NCI-H146 treated with DMSO at 0.1 percent for 48 hours (cell line): Measurements from ENCODE around the gene JUP.
"Not testable (repeated sequence)": the region's sequence is repeated elsewhere in the genome, so short reads cannot be mapped to it uniquely, and the experiment has no call there.

Source experiments
- DNase-seq: peaks from one replicate; lab custom pipeline; 2025; ENCODE audit not compliant: unreplicated experiment; lab: John Stamatoyannopoulos, UW

The JUP gene

DNA sequence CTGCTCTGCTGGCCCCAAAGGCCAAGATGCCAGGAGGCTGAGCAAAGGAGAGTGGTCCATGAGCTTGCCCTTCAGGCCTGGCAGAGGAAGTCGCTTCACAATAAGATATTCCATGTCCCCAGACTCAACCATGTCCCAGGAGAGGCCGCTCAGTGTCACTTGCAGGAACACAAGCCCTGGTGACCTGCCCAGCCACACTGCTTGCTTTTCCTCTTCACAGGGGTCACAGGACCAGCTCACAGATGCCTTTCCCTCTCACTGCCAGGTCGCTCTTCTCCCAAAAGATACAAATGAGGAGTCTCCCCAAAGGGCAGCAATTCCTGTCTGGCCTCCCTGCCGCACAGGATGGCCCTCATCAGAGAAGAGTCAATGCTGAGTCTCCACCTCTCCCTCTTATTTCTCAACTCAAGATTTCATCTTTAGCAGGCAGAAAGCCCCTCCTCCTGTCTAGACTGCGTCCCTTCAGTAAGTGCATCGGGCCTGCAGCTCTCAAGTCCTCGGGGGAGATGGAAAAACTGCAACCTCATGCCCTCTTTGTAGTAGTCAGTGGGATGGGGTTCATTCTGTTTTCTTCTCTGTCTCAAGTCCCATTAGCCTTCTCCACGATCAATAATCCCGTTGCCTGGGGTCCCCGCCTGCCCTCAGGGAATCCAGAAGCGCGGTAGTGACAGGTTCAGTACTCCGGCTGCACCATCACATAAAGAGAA lies 5.0 kb downstream of the JUP start:
- no peak for DNase-seq

DNA sequence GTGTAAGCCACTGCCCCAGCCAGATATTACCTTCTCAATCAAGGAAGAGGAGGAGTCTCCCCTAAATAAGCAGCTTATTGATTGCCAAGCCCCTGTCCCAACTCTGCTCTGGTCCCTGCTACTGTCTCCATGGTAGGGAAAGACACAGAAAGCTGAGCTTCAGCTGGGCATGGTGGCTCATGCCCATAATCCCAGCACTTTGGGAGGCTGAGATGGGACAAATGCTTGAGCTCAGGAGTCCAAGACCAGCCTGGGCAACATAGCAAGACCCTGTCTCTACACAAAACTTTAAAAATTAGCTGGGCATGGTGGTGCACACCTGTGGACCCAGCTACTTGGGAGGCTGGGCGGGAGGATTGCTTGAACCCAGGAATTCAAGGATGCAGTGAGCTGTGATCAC lies 6.6 kb downstream of the JUP start:
- DNase-seq, result no peak

DNA sequence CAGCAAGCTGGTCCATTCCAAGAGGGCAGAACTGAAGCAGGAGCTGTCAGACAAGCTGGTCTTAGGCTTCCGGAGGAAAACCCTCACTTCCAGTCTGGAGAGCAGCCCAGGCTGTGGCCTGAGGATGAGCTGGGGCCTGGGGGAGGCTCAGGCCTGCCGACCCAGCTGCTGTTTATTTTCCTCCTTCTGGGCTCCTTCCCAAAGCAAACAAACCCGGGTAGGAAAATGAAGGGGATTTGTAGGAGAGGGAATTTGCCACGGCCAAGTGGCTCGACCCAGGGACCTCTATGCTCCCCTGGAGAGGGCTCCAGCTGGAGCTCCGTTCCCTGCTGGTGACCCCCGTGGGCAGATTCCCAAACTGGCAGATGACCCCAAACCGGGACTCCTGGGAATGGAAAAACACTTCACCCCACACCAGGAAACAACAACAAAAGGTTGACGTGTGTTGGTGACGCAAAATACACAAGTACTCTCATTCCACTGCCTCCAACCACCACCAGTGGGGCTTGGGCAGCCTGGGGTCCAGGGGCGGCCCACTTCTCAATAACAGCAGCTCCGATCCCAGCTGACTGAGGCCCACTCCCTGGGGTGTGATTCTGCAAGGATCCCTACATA lies 8.8 kb downstream of the JUP start:
- DNase-seq, result peak; percentile 68

DNA sequence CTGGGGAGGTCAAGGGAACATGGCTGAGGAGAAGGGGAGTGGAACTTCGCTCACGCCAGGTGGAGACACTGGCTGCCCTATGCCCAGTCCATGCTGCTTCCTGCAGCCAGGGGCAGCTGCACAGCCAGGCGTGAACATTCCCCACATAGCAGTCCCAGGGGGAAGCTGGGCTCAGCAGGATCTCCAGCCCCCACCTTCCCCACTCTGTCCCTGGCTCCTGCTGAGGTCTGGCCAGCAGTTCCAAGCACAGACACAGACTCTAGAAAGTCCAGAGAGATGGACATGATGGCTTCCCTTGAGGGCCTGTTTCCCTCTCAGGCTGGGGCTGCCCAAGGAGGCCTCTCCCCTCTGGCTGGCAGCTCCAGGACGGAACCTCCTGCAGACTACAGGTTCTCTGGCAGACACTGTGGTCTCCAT lies 9.3 kb downstream of the JUP start:
- peak; percentile 34 for DNase-seq

DNA sequence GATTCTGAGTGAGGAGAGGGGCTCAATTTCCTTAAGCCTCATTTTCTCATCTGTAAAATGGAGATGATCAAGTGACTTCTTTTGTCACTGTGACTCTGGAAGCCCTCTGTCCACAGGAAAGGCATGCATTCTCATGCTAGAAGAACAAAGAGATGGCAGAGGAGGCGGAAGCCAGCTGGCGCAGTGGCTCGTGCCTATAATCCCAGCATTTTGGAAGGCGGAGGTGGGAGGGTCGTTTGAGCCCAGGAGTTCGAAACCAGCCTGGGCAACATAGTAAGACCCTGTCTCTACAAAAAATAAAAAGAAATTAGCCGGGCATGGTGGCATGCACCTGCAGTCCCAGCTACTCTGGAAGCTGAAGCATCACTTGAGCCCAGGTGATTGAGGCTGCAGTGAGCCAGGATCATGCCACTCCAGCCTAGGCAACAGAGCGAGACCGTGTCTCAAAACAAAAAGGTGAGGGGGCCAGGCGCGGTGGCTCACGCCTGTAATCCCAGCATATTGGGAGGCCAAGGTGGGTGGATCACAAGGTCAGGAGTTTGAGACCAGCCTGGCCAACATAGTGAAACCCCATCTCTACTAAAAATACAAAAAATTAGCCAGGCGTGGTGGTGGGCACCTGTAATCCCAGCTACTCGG lies 10.1 kb downstream of the JUP start:
- DNase-seq, result not testable (repeated sequence)

DNA sequence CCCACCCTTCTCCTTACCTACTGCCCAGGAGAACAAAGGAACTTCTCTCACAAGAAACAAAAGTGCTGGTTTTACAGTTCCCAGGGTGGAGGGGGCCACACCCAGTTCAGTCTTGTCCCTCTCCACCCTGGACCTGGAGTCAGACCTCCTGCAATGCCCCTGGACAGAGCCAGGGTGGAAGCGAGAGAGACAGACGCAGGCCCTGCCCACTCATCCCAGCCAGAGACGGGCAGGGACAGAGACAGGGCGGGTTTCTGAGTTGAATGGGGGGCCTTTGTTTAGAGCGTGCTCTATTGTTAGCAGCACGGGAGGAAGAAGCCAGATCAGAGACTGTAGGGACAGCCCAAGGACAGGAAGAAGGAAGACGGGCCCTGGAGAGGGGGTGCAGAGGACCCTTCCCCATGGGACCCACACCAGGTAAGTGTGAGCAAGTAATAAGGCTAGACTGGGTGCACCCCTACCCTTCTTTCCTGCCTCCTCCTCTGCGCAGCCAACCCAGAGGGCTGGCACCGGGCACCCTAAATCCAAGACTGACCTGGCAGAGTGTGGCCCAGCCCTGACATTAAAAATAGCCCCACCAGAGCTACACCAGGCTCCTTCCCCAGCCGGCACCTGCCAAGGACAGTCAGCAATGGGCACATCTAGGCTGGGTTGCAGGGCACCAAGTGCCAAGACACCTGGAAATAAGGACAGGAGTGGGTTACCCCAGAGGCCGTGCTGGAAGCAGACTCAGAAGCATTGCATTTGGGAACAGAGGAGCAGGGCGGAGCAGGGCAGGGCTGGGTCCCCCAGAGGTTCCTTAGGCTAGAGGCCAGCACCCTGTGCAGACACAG lies 10.9 kb downstream of the JUP start:
- no peak for DNase-seq

DNA sequence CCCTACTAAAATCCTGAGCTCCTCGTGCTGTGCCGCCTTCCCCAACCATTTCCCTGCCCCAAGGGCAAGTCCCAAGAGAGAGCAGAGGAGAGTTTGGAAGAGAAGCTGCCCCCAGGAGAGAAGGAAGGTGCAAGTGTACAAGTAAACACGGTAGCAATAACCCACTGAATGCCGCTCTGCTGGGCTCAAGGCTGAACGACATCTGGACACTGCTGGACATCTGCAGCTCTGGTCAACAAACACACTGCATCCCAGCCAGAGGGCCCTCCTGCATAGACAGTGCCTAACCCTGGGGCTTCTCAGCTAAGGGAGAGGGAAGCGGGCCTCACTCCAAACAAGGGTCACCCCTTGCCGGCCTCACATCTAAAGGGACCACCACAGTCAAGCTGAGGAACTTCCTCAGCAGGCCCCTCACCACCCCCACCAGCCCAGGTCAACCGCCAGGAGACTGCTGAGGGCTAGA lies 12.7 kb downstream of the JUP start:
- no peak for DNase-seq

DNA sequence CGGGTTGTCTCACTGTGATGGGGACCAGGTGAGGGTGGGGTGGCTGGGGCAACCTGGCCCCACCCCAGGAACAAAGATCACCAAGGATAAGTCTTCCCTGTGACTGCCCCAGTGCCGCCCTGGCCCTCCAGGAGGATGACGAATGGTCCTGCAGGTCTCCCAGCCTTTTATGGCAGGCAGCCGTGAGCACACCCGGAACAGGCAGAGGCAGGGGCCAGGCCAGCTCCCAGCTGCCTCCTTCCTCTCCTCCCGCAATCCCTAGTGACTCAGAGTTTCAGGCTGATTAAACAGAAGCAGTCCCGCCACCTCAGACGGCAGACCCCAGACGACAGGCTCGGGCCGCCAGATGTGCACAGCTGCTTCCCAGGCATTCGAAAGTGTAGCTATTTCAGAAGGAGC lies 13.3 kb downstream of the JUP start:
- no peak for DNase-seq

DNA sequence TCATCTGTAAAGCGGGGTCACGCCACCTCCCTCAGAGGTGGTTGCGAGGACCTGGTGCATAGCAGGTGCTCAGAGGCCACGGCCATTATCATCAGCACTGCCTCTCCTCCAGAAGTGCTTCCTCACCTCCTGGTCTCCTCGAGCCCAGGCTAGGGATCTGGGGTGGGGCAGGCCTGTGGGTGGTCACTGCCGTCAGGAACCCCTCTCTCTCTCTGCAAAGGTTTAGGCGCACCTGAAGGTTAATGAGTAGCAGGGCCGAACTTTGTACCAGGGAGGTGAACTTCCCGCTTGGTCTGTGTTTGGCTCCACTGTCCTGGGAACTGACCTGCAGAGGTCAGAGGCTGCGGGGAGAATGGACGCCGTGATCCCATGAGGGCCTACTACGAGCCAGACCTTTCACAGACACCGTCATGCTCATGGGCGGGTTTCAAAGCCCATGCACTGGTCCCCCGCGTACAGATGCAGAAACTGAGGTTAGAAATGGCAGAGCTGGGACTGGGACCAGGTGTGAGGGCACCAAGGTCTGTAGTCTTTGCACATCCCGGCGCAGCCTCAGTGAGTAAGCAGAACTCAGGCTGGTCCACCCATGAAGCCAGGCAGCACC lies 13.8 kb downstream of the JUP start:
- DNase-seq, result no peak

DNA sequence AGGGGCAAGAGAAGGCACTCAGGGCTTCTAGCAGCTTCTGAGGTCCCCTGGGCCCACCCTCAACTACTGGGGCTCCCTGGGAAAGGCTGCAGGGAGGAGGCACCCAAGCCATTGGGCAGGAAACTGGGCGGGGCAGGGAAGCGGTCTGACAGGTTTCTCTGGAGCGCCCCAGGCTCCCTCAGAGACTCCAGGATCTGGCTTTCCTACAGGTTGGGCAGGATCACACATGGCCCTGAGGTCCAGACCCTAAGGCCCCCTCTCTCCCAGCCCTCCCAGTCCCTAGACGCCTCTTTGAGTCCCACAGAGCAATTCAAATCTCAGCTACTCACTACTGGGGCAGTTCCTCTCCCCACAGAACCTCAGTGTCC lies 14.3 kb downstream of the JUP start:
- no peak for DNase-seq

DNA sequence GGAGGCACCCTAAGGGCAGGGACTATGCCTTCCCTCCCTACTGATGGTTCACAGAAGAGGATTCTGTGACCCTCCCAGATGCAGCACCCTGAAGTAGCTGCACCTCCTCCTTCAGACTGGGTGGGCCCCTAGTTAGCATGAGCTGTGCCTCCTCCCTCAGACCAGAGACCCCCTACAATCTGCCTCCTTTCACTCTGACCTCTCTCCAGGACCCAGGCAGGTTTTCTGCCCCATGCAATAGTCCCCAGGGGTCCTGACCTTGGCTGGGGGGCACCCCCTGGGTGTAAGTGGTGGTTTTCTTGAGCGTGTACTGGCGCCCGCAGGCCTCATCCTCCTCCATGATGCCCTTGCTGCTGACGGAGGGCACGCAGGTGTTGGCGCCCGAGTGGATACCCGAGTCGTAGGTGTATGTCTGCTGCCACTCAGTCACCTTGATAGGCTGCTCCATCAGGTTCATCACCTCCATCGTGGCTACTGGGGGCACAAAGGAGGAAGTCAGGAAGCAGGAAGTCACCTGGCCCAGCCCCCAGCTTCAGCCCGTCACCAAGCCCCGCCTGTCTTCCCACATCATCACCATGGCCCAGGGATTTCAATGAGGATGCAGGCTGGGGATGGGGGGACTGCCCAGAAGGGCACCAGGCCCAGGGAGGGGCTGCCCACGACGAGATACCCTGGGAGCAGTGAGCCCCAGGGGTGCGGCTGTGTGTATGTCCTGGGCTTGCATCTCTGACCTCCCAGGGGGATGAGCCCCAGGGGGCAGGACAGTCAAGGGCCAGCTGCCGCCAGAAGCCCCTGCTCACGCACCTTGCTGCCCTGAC lies 14.9 kb downstream of the JUP start:
- no peak for DNase-seq

DNA sequence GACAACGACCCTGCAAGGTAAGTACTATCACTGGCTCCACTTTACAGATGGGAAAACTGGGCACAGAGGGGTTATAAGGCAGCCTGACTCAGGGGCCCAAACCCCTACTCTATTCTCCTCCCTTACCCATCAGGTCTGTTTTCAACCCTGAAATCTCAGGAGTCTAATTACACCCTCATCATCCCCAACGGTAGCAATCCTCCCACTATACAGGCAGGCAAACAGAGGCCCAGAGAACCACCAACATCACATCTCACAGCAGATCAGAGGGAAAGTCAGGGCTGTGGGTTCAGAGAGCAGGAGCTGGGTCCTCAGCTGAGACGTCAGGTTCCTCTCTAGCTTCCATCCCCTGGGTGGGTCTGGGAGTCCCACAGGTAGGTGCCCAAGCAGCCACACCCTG lies 16.5 kb downstream of the JUP start:
- no peak for DNase-seq

DNA sequence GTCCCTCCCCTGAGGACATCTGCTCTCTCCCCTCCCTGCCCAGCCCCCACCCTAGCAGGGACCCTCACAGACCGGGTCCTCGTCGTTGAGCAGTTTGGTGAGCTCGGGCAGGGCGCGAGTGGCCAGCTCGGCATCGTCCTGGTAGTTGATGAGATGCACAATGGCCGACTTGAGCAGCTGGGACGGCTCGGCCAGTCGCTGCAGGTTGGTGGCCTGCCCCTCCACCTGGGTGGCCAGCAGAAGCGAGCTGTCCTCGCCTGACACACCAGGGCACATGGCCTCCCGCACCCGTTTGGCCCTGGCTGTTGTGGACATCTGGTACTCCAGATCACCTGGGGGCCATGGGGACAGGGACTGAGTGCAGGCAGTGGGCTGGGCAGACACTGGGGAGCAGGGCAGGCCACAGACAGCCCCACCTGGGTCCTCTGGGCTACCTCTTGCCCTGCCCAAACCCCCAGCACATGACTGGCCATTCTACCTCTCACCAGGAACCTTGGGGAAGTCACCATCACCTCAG lies 17.1 kb downstream of the JUP start:
- DNase-seq, result no peak

DNA sequence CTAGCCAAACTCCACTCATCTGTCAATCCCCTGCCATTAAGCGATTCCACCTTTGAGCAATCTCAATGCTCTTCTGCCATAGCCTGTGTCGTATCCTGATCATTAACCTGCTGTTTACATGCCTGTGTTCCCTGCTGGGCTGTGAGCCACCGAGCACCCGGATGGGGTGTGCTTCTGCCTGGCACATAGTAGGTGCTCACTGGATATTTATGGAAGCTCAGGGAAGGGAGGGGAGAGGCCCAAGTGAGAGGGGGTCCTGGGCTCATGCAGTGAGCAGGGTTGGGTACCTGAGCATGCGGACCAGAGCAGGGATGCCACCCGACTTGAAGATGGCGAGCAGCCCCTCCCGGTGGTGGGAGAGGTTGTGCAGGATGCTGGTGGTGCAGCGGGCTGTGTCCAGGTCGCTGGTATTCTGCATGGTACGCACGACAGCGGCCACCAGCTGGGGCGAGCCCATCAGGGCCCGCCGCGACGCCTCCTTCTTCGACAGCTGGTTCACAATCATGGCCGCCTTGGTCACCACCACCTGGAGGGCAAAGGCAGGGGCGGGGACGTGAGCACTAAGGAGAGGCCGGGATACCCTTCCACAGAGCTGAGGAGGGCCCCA lies 17.7 kb downstream of the JUP start:
- no peak for DNase-seq

DNA sequence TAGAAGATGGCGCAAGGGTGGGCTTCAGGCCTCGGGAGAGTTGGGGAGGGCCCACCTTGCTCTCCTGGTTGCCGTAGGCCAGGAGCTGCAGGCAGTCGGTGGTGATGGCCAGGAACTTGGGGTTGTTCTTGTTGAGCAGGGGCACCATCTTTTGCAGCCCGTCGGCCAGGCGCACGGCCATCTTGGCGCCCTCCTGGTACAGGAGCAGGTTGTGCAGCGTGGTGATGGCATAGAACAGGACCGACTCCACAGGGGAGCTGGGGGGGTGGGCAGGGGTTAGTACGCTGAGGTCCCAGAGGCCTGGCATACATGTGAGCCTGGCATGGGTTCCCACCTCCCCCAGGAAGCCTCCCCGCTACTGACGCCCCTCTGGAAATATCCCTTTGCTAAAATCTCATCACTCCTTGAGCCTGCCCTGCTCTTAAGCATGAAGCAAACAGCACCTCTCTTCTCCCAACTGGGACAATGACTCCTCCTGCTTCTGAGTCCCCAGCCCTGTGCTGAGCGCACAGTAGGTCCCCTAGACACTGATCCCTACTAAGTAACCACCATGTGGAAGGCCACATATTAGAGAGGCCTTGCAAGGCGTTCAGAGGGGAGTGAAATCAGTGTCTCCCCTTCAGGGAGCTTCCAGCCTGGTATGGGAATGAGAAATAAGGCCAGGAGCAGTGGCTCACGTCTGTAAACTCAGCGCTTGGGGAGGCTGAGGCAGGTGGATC lies 19.0 kb downstream of the JUP start:
- DNase-seq, result no peak

DNA sequence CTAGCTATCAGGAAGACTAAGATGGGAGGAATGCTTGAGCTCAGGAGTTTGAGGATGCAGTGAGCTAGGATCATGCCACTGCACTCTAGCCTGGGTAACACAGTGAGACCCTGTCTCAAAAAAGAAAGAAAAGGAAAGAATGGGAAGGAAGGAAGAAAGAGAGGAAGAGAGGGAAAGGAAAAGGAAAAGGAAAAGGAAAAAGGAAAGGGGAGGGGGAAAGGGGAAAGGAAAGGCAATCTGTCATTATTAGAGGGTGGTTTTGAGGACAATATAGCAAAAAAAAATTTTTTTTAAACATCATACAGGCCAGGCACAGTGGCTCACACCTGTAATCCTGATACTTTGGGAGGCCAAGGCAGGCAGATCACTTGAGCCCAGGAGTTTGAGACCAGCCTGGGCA lies 20.4 kb downstream of the JUP start:
- no peak for DNase-seq

DNA sequence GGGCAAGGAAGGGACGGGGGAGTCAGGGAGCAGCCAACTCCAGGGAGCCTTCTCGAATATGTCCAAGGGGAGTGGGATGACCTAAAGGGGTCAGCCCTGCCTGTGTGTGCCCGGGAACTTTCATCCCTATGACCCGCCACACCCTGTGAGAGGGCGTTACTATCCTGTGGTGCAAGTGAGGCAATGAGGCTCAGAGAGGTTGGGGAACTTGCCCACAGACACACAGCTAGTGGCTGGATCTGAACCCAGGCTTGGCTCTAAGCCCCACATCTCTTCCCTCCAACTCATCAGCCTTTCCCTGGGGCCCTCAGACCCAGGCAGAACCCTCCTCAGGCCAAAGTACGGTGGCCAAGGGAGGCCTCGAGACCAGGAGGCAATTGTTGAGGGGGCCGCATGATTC lies 23.2 kb downstream of the JUP start:
- no peak for DNase-seq

DNA sequence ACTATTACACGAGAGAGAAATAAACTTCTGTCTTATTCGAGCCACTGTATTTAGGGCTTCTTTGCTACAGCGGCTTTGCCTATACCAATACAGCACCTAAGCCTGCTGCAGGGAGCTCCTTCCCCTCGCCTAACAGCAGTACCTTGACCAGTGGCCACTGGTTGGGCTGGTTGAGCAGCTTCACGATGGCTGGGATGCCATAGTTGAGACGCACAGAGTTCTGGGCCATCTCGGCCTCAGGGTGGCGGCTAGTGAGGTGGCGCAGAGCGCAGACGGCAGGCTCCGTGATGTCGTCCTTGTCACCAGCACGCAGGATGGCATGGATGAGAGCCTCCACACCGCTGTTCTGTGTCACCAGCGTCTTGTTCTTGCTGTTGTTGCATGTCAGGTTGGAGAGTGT lies 23.7 kb downstream of the JUP start:
- no peak for DNase-seq

DNA sequence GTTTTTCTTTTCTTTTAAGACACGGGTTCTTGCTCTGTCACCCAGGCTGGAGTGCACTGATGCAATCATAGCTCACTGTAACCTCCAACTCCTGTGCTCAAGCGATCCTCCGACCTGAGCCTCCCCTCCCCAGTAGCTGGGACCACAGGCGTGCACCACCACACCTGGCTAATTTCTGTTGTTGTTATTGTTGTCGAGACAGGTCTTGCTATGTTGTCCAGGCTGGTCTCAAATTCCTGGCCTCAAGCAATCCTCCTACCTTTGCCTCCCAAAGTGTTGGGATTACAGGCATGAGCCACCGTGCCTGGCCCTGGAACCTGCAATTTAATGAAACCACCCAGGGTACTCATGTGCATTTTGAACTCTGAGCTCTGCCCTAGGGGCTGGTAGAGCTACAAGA lies 24.1 kb downstream of the JUP start:
- DNase-seq, result no peak
